ENCODE results near the gene ADIPOQ. TPM values are rescaled to one million over a fixed set of nuclear protein-coding genes. Genes with fewer than 3 reads are reported as not detected.
"Not testable (repeated sequence)": the region's sequence is repeated elsewhere in the genome, so short reads cannot be mapped to it uniquely, and the experiment has no call there.

The ADIPOQ gene
- total RNA-seq, 1 experiment from 2014 or later = not detected

- intact Hi-C loops (cut with micrococcal nuclease) = loop anchor here (2.0 kb wide), 1 partner anchor 22 kb away; no protein-coding TSS in a partner anchor
- TF ChIP-seq CTCF (IDR thresholded peaks at IDR 0.05; ENCODE audit: unreplicated experiment) = no peak
- peak within 1 kb of the TSS; percentile 79 for H3K4me3 Mint-ChIP-seq (ENCODE audit: unreplicated experiment)
- POLR2A ChIA-PET = interaction anchor here (0.6 to 7.3 kb wide), 22 partner anchors 9 to 1148 kb away, joined by 3 to 102 read pairs (median 4); partner anchors contain the start of genes DNAJB11, EIF4A2 and TBCCD1
- peaks cover 21% of the 10 kb centered on the region for H3K36me3 Mint-ChIP-seq (ENCODE audit: insufficient read depth, unreplicated experiment)
- CTCF ChIA-PET = interaction anchor here (0.5 to 4.0 kb wide), 6 partner anchors 16 to 266 kb away, joined by 3 to 15 read pairs (median 4); no protein-coding TSS in a partner anchor
- no peaks in the 10 kb centered on the region for H3K27me3 Mint-ChIP-seq (ENCODE audit: insufficient read depth, unreplicated experiment)
- no peaks in the 10 kb centered on the region for H3K9me3 Mint-ChIP-seq (ENCODE audit: unreplicated experiment)
- H3K4me1 Mint-ChIP-seq (ENCODE audit: insufficient read depth, unreplicated experiment) = peaks cover 6% of the 10 kb centered on the region
- peak; percentile 77 for DNase-seq (ENCODE audit: unreplicated experiment)
- TSS peak; percentile 89 for BruUV-seq (replicated peaks)
- peak within 1 kb of the TSS; percentile 83 for H3K27ac Mint-ChIP-seq (ENCODE audit: low read depth, unreplicated experiment)
Measured at GRCh38 chr3:186806089-186807055, 36.1 kb upstream of the ADIPOQ start, which contains the start of gene RFC4. RFC4 (minus strand) TSS chr3:186806482; CDS start chr3:186804713, 1,769 bp downstream.

GRCh38 chr3:186807231-186807630, 35.3 kb upstream of the ADIPOQ start:
- H3K27ac Mint-ChIP-seq (ENCODE audit: low read depth, unreplicated experiment) = peak overlapping the region; percentile 83
- intact Hi-C loops (cut with micrococcal nuclease) = loop anchor here (2.0 kb wide), 1 partner anchor 22 kb away; no protein-coding TSS in a partner anchor
- peaks cover 6% of the 10 kb centered on the region for H3K4me1 Mint-ChIP-seq (ENCODE audit: insufficient read depth, unreplicated experiment)
- BruUV-seq (replicated peaks) = no TSS peak
- ChIA-PET POLR2A (interaction anchor here (0.7 to 7.3 kb wide), 11 partner anchors 9 to 1149 kb away, joined by 3 to 102 read pairs (median 4); partner anchors contain the start of genes DNAJB11, EIF4A2 and TBCCD1), CTCF (interaction anchor here (0.5 to 4.0 kb wide), 4 partner anchors 15 to 266 kb away, joined by 3 to 15 read pairs (median 4); no protein-coding TSS in a partner anchor)
- peaks cover 12% of the 10 kb centered on the region for H3K36me3 Mint-ChIP-seq (ENCODE audit: insufficient read depth, unreplicated experiment)
- no peaks in the 10 kb centered on the region for H3K27me3 Mint-ChIP-seq (ENCODE audit: insufficient read depth, unreplicated experiment)
- no peak for DNase-seq (ENCODE audit: unreplicated experiment)
- no peak for TF ChIP-seq CTCF (IDR thresholded peaks at IDR 0.05; ENCODE audit: unreplicated experiment)
- H3K4me3 Mint-ChIP-seq (ENCODE audit: unreplicated experiment) = peak overlapping the region; percentile 79
- no peaks in the 10 kb centered on the region for H3K9me3 Mint-ChIP-seq (ENCODE audit: unreplicated experiment)

- H3K36me3 Mint-ChIP-seq (ENCODE audit: insufficient read depth, unreplicated experiment) = no peaks in the 10 kb centered on the region
- no peak overlapping the region for H3K4me3 Mint-ChIP-seq (ENCODE audit: unreplicated experiment)
Measured at GRCh38 chr3:186810336-186810996, 32.0 kb upstream of the ADIPOQ start.

GRCh38 chr3:186811313-186811712, 31.2 kb upstream of the ADIPOQ start:
- BruUV-seq (replicated peaks); POLR2A ChIA-PET; H3K9me3 Mint-ChIP-seq (ENCODE audit: unreplicated experiment); H3K27me3 Mint-ChIP-seq (ENCODE audit: insufficient read depth, unreplicated experiment); H3K4me1 Mint-ChIP-seq (ENCODE audit: insufficient read depth, unreplicated experiment); DNase-seq (ENCODE audit: unreplicated experiment); H3K27ac Mint-ChIP-seq (ENCODE audit: low read depth, unreplicated experiment); H3K36me3 Mint-ChIP-seq (ENCODE audit: insufficient read depth, unreplicated experiment); H3K4me3 Mint-ChIP-seq (ENCODE audit: unreplicated experiment); CTCF ChIA-PET; intact Hi-C loops (cut with micrococcal nuclease): not testable (repeated sequence)

More at GRCh38 chr3:186810336-186810996, 32.0 kb upstream of the ADIPOQ start:
- Mint-ChIP-seq H3K4me1 (ENCODE audit: insufficient read depth, unreplicated experiment) (peaks cover 6% of the 10 kb centered on the region), H3K9me3 (ENCODE audit: unreplicated experiment) (no peaks in the 10 kb centered on the region), H3K27ac (ENCODE audit: low read depth, unreplicated experiment) (no peak overlapping the region), H3K27me3 (ENCODE audit: insufficient read depth, unreplicated experiment) (no peaks in the 10 kb centered on the region)
- intact Hi-C loops (cut with micrococcal nuclease) = no loop called here
- TF ChIP-seq CTCF (IDR thresholded peaks at IDR 0.05; ENCODE audit: unreplicated experiment) = no peak
- CTCF ChIA-PET = no interaction called here
- DNase-seq (ENCODE audit: unreplicated experiment) = no peak
- BruUV-seq (replicated peaks) = no TSS peak
- POLR2A ChIA-PET = interaction anchor here (1.2 kb wide), 1 partner anchor 12 kb away, joined by 4 read pairs; no protein-coding TSS in a partner anchor

All from MCF 10A (cell line).